Smooth muscle cell (in vitro differentiated cells): ENCODE data around the gene XPO1. TPM values are rescaled to one million over a fixed set of nuclear protein-coding genes. Genes with fewer than 3 reads are reported as not detected.
A peak's percentile ranks its signal among the peaks of the same experiment; 100 is the strongest.
"Not testable (repeated sequence)": the region's sequence is repeated elsewhere in the genome, so short reads cannot be mapped to it uniquely, and the experiment has no call there.

Experiments used
- DNase-seq: peaks from one replicate; lab custom pipeline; 2025; ENCODE audit not compliant: unreplicated experiment; lab: John Stamatoyannopoulos, UW
- H2AFZ ChIP-seq: fragments of 200-600 bp; sonication (generic); 2 replicates; pipeline ENCODE4 v1.6.0; 2016; ENCODE audit warnings: antibody characterized with exemption, low read depth, mild to moderate bottlenecking
- H3F3A ChIP-seq: fragments of 200-600 bp; sonication (generic); 2 replicates; pipeline ENCODE4 v1.6.0; 2017; ENCODE audit warnings: antibody characterized with exemption, low read depth
- H3K27ac ChIP-seq: fragments of 200-600 bp; sonication (generic); 2 replicates; pipeline ENCODE4 v1.5.1; 2016; ENCODE audit warnings: low read depth, mild to moderate bottlenecking
- H3K27me3 ChIP-seq: fragments of 200-600 bp; sonication (generic); 2 replicates; pipeline ENCODE4 v1.6.1; 2016; ENCODE audit warnings: low read depth, mild to moderate bottlenecking
- H3K36me3 ChIP-seq: fragments of 200-600 bp; sonication (generic); 2 replicates; pipeline ENCODE4 v1.5.1; 2016; ENCODE audit warnings: low read depth
- H3K4me1 ChIP-seq: fragments of 200-600 bp; sonication (generic); 2 replicates; pipeline ENCODE4 v1.5.1; 2016; ENCODE audit warnings: low read depth
- H3K4me2 ChIP-seq: fragments of 200-600 bp; sonication (generic); 2 replicates; pipeline ENCODE4 v1.6.0; 2016; ENCODE audit warnings: mild to moderate bottlenecking
- H3K4me3 ChIP-seq: fragments of 200-600 bp; sonication (generic); 2 replicates; pipeline ENCODE4 v1.5.1; 2016; ENCODE audit warnings: mild to moderate bottlenecking
- H3K79me2 ChIP-seq: fragments of 200-600 bp; sonication (generic); 2 replicates; pipeline ENCODE4 v1.6.0; 2016; ENCODE audit warnings: low read depth, mild to moderate bottlenecking
- H3K9ac ChIP-seq: fragments of 200-600 bp; sonication (generic); 2 replicates; pipeline ENCODE4 v1.6.0; 2016; ENCODE audit warnings: low read depth
- H3K9me3 ChIP-seq: fragments of 200-600 bp; sonication (generic); replicated peaks from 2 replicates; pipeline ENCODE4 v1.5.1; 2016; ENCODE audit warnings: low read depth
- H4K20me1 ChIP-seq: fragments of 200-600 bp; sonication (generic); 2 replicates; pipeline ENCODE4 v1.6.0; 2016; ENCODE audit warnings: low read depth
- CTCF ChIP-seq: fragments of 200-600 bp; sonication (generic); IDR thresholded peaks from 2 replicates; pipeline ENCODE4 v1.5.1; 2017; ENCODE audit warnings: borderline replicate concordance, mild to moderate bottlenecking, antibody characterized with exemption; ENCODE audit not compliant: insufficient read depth, poor library complexity, severe bottlenecking
- WGBS: methylation state at CpG from one replicate; pipeline ENCODE4 v1.1.7; 2016; ENCODE audit warnings: low lambda C conversion rate; 5-methylcytosine and 5-hydroxymethylcytosine counted together
- polyA plus RNA-seq: library from polyadenylated mRNA; unstranded; fragments of >200 nt; fragmentation: Nextera tagmentation; extraction: Ambion mirVana; gene quantifications from 2 replicates; pipeline ENCODE4 v1.2.1, GENCODE V29; 2016
- total RNA-seq: library from RNA; depleted of rRNA; stranded (reverse); fragments of >200 nt; gene quantifications from 2 replicates; pipeline ENCODE4 v1.2.3, GENCODE V29; 2014

The XPO1 gene
- total and polyA plus RNA-seq, 2 experiments from 2014 or later = 42.6 to 449 TPM

DNA sequence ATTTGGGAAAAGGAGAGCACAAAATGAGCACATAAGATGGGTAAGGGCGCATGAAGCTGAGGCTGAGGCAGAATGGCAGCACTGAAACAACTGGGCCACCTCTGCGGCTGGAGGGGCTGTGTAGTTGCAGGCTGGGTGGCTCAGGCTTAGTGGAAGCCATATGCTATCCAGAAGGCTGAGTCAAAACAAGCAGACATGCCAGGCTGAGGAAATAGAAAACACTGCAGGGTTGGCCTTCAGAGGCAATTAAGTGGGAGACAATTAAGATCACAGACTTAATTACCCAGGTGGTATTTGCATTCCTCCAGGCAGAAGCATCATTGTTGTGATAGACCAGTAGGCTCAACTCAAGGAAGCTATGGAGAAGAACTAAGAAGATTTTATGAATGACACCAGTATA, 11.4 kb upstream of the XPO1 start:
- no peak overlapping the region for H3K4me3 ChIP-seq
- no peak for DNase-seq
- H3K27ac ChIP-seq = no peak overlapping the region
- H2AFZ ChIP-seq = no peak overlapping the region
- H3K36me3 ChIP-seq = no peaks in the 10 kb centered on the region
- no peak for TF ChIP-seq CTCF
- no peak overlapping the region for H3K4me2 ChIP-seq
- peaks cover 6% of the 10 kb centered on the region for H3K4me1 ChIP-seq
- H3K9ac ChIP-seq = no peak overlapping the region
- H4K20me1 ChIP-seq = no peaks in the 10 kb centered on the region
- H3K9me3 ChIP-seq = no peaks in the 10 kb centered on the region
- 90% methylated on average over 2 of the region's 2 CpGs for WGBS
- no peaks in the 10 kb centered on the region for H3K27me3 ChIP-seq
- no peaks in the 10 kb centered on the region for H3K79me2 ChIP-seq
- no peaks in the 10 kb centered on the region for H3F3A ChIP-seq

DNA sequence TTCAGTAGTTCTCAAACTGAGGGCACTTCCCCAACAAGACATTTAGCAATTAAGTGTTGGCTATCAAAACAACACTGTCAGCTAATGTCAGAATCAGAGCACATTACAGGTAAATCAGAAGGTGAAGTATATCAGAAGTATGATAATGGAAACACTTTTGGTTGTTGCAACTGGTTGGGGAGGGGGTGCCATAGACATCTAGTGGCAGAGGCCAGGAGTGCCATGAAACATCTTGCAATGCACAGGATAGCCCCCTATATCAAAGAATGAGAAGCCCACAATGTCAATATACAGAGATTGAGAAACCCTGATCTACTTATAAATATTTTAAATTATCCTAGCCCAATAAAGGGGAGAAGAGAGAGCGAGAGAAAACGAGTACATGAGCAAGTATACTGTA, 4.9 kb upstream of the XPO1 start:
- WGBS = 86% methylated on average over 2 of the region's 2 CpGs
- Histone ChIP-seq H3K4me1 (peaks cover 8% of the 10 kb centered on the region), H4K20me1 (no peaks in the 10 kb centered on the region), H3K36me3 (no peaks in the 10 kb centered on the region), H3K4me2 (no peak overlapping the region), H3K27me3 (no peaks in the 10 kb centered on the region), H3K9ac (no peak overlapping the region), H3K79me2 (no peaks in the 10 kb centered on the region), H3K4me3 (no peak overlapping the region), H3K9me3 (no peaks in the 10 kb centered on the region), H3F3A (no peaks in the 10 kb centered on the region), H2AFZ (no peak overlapping the region), H3K27ac (no peak overlapping the region)
- no peak for DNase-seq
- TF ChIP-seq CTCF = no peak

DNA sequence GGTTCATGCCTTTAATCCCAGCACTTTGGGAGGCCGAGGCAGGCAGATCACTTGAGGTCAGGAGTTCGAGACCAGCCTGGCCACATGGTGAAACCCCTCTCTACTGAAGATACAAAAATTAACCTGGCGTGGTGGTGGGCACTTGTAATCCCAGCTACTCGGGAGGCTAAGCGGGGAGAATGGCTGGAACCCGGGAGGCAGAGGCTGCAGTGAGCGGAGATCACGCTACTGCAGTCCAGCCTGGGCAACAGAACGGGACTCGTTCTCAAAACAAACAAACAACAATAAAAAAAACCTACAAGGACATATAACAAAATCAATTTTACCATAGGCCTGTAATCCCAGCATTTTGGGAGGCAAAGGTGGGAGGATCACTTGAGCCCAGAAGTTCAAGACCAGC, 2.0 kb upstream of the XPO1 start:
- not testable (repeated sequence) for H3F3A ChIP-seq, H3K36me3 ChIP-seq, H3K27me3 ChIP-seq, DNase-seq, H3K9ac ChIP-seq, H3K4me2 ChIP-seq, H2AFZ ChIP-seq, H3K27ac ChIP-seq, H3K4me3 ChIP-seq, H3K9me3 ChIP-seq
- H3K79me2 ChIP-seq = peaks cover 13% of the 10 kb centered on the region
- H3K4me1 ChIP-seq = peaks cover 17% of the 10 kb centered on the region
- 98% methylated on average over 10 of the region's 10 CpGs for WGBS
- peaks cover 18% of the 10 kb centered on the region for H4K20me1 ChIP-seq

- Histone ChIP-seq H3K27ac (peak overlapping the region; percentile 93), H3F3A (no peaks in the 10 kb centered on the region), H3K4me2 (peak overlapping the region; percentile 89), H3K4me1 (peaks cover 22% of the 10 kb centered on the region), H3K4me3 (peak overlapping the region; percentile 88), H3K9ac (peak overlapping the region; percentile 87), H2AFZ (peak overlapping the region; percentile 74), H3K27me3 (no peaks in the 10 kb centered on the region), H4K20me1 (peaks cover 30% of the 10 kb centered on the region), H3K9me3 (no peaks in the 10 kb centered on the region), H3K79me2 (peaks cover 25% of the 10 kb centered on the region), H3K36me3 (no peaks in the 10 kb centered on the region)
- no peak for DNase-seq
- no peak for TF ChIP-seq CTCF
- 8% methylated on average over 19 of the region's 19 CpGs for WGBS
Observed at GRCh38 chr2:61538920-61539520, 864 bp upstream of the XPO1 start.
